Measurements from ENCODE around the gene PTPRN2.

DNA sequence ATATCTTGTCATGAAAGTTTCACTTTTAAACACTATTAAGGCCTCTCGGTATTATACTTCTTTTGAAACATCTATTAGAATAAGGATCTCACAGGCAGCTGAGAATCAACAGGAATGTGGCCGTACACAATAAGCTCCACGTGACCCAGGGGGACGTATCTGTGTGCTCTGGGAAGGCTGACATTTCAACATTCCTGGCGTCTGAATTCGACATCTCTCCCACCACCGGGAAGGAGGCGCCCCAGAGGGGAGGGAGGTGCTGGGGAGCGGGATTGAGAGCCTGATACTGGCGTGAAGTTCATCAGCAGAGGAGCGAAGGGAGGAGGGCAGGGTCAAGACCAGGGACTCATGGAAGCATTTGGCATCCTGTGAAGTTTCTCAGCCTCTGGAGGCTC, 849.6 kb downstream of the PTPRN2 start:
- TF ChIP-seq EZH2 (IDR thresholded peaks at IDR 0.05; ENCODE audit: borderline replicate concordance, low read length) (no peak), CTCF (conservative IDR thresholded peaks at IDR 0.05 in 1 of 2, IDR thresholded peaks at IDR 0.05 in 1 of 2; ENCODE audit: extremely low read depth in 1 of 2, insufficient read depth in 1 of 2, low read depth in 1 of 2, low read length in 2 of 2) (no peak)

Data from mammary epithelial cell (primary cell).